Right lobe of liver (tissue), 6 donors: ENCODE measurements around the gene TTLL3. TPM values are rescaled to one million over a fixed set of nuclear protein-coding genes. Genes with fewer than 3 reads are reported as not detected.
"Not testable (repeated sequence)": the region's sequence is repeated elsewhere in the genome, so short reads cannot be mapped to it uniquely, and the experiment has no call there.

ENCODE experiments used
- ATAC-seq, 4 donors: fragments of 200-7000 bp; cut with Tn5 transposase; one replicate each; pipeline ENCODE4 v1.9.1; 2020; ENCODE audit warnings: mild to moderate bottlenecking in 4 of 4, moderate library complexity in 4 of 4
- DNase-seq, 3 donors: peaks; one replicate each; pipeline ENCODE4 v3.0.0-alpha.2; 2020
- H3K27ac ChIP-seq, 3 donors: fragments of 200-600 bp; one replicate each; pipeline ENCODE4 v1.8.0; 2022
- H3K27me3 ChIP-seq, 2 donors: fragments of 200-600 bp; one replicate each; pipeline ENCODE4 v1.8.0; 2022
- H3K36me3 ChIP-seq, 4 donors: fragments of 200-600 bp; sonication (generic) in 1 of 4; one replicate each; pipeline versions ENCODE4 v1.5.1 to v1.8.0; 2017 to 2022; ENCODE audit warnings: control low read depth in 1 of 4
- H3K4me1 ChIP-seq, 4 donors: fragments of 200-600 bp; sonication (generic) in 1 of 4; one replicate each; pipeline versions ENCODE4 v1.5.1 to v1.8.0; 2017 to 2022; ENCODE audit warnings: control low read depth in 1 of 4
- H3K4me3 ChIP-seq, 3 donors: fragments of 200-600 bp; one replicate each; pipeline ENCODE4 v1.8.0; 2022
- H3K9me3 ChIP-seq, 4 donors: fragments of 200-600 bp; sonication (generic) in 1 of 4; one replicate each; pipeline versions ENCODE4 v1.5.1 to v1.8.0; 2017 to 2022; ENCODE audit warnings: control low read depth in 1 of 4
- CTCF ChIP-seq, 4 donors: fragments of 200-600 bp in 3 of 4; fragments of 450-650 bp in 1 of 4; IDR thresholded peaks; one replicate each; pipeline versions ENCODE4 v1.5.1 to v1.8.0; 2016 to 2022; ENCODE audit warnings: antibody characterized with exemption in 4 of 4, mild to moderate bottlenecking in 2 of 4
- POLR2A ChIP-seq: fragments of 450-650 bp; IDR thresholded peaks from one replicate; pipeline ENCODE4 v1.6.1; 2017; ENCODE audit warnings: antibody characterized with exemption, mild to moderate bottlenecking
- WGBS: methylation state at CpG from one replicate; pipeline ENCODE4 v1.1.6; 2018; ENCODE audit warnings: low coverage, low lambda C conversion rate; ENCODE audit not compliant: insufficient coverage; ENCODE audit errors: missing lambda C conversion rate; 5-methylcytosine and 5-hydroxymethylcytosine counted together
- intact Hi-C, 2 donors: fragments of 100-400 bp; cut with DNase I; formaldehyde crosslinking; loops; one replicate each; pipeline versions ENCODE4 v1.11.2 to v1.14.1; 2022
- total RNA-seq, 6 experiments: library from RNA; depleted of rRNA in 2 of 6; stranded (reverse); fragments of >200 nt in 2 of 6; fragmentation: NEBNext Ultra II Directional in 3 of 6; extraction: Animal tissue kit (Norgen Biotek cat#: 25700) in 3 of 6; gene quantifications; one replicate each; pipeline versions ENCODE4 v1.1.0 to v1.2.4, GENCODE V29; 2016 to 2023
- donor health status: DM: no; HTN: yes; CAD: no.
- donor health status: DM: no; HTN: no; CAD: no.
- donor health status: DM: no; HTN: no; CAD: no.
- donor health status: DM: no; HTN: yes; CAD: no.
- donor health status: DM: no; HTN: yes; CAD: no.

TTLL3 gene
- total RNA-seq, 6 experiments from 2014 or later: 4.5 to 11.0 (median 8.6) TPM

GRCh38 chr3:9869955-9870354 lies 59.9 kb downstream of the TTLL3 start:
- no CpG with 5 or more reads among the region's 5 CpGs for WGBS
- Histone ChIP-seq H3K36me3 (no peaks in the 10 kb centered on the region), H3K9me3 (no peaks in the 10 kb centered on the region), H3K27me3 (no peaks in the 10 kb centered on the region), H3K4me3 (no peak overlapping the region), H3K4me1 (no peaks in the 10 kb centered on the region), H3K27ac (no peak overlapping the region)
- ATAC-seq (no peak), DNase-seq (no peak)
- intact Hi-C loops: no loop called here
- TF ChIP-seq CTCF (IDR thresholded peaks at IDR 0.05) (no peak), POLR2A (no peak)

GRCh38 chr3:9870978-9871377 lies 60.9 kb downstream of the TTLL3 start:
- H3K27me3 ChIP-seq: no peaks in the 10 kb centered on the region
- no peaks in the 10 kb centered on the region for H3K9me3 ChIP-seq
- DNase-seq (no peak), ATAC-seq (no peak)
- intact Hi-C loops: no loop called here
- TF ChIP-seq CTCF (IDR thresholded peaks at IDR 0.05) (no peak), POLR2A (no peak)
- no peaks in the 10 kb centered on the region for H3K4me1 ChIP-seq
- WGBS: 40% methylated on average over 1 of the region's 1 CpG
- no peaks in the 10 kb centered on the region for H3K36me3 ChIP-seq
- H3K27ac ChIP-seq: no peak overlapping the region
- H3K4me3 ChIP-seq: no peak overlapping the region

- H3K27me3 ChIP-seq, H3K4me1 ChIP-seq, intact Hi-C loops, DNase-seq, H3K9me3 ChIP-seq, H3K4me3 ChIP-seq, H3K36me3 ChIP-seq, ATAC-seq, H3K27ac ChIP-seq: not testable (repeated sequence)
- 97% methylated on average over 5 of the region's 5 CpGs for WGBS
Measured at GRCh38 chr3:9872067-9872466, 62.0 kb downstream of the TTLL3 start.

GRCh38 chr3:9875448-9875847 lies 65.4 kb downstream of the TTLL3 start:
- Histone ChIP-seq H3K4me1 (no peaks in the 10 kb centered on the region), H3K27ac (no peak overlapping the region), H3K36me3 (no peaks in the 10 kb centered on the region), H3K27me3 (no peaks in the 10 kb centered on the region), H3K4me3 (no peak overlapping the region), H3K9me3 (no peaks in the 10 kb centered on the region)
- ATAC-seq: no peak
- TF ChIP-seq CTCF (IDR thresholded peaks at IDR 0.05): no peak
- no peak for TF ChIP-seq POLR2A
- intact Hi-C loops: no loop called here
- DNase-seq: no peak

GRCh38 chr3:9876255-9876654 lies 66.2 kb downstream of the TTLL3 start:
- WGBS: 66% methylated on average over 4 of the region's 4 CpGs
- not testable (repeated sequence) for ATAC-seq

GRCh38 chr3:9876991-9877390 lies 66.9 kb downstream of the TTLL3 start:
- H3K9me3 ChIP-seq: no peaks in the 10 kb centered on the region
- no peaks in the 10 kb centered on the region for H3K27me3 ChIP-seq
- no peak overlapping the region for H3K27ac ChIP-seq
- no peaks in the 10 kb centered on the region for H3K36me3 ChIP-seq
- no peak for DNase-seq
- intact Hi-C loops: no loop called here
- ATAC-seq: peak in 2 of 4 donors; percentile 30 to 32
- no peaks in the 10 kb centered on the region for H3K4me1 ChIP-seq
- H3K4me3 ChIP-seq: no peak overlapping the region
- TF ChIP-seq POLR2A (no peak), CTCF (IDR thresholded peaks at IDR 0.05) (no peak)
- 50% methylated on average over 1 of the region's 12 CpGs for WGBS

More at GRCh38 chr3:9876255-9876654, 66.2 kb downstream of the TTLL3 start:
- H3K9me3 ChIP-seq, DNase-seq, H3K27me3 ChIP-seq, intact Hi-C loops, H3K27ac ChIP-seq, H3K4me1 ChIP-seq, H3K4me3 ChIP-seq, H3K36me3 ChIP-seq: not testable (repeated sequence)
